Measurements from ENCODE around the gene KBTBD4. TPM values are rescaled to one million over a fixed set of nuclear protein-coding genes. Genes with fewer than 3 reads are reported as not detected.
"Not testable (repeated sequence)": the region's sequence is repeated elsewhere in the genome, so short reads cannot be mapped to it uniquely, and the experiment has no call there.

KBTBD4 gene
- total and polyA plus RNA-seq, 2 of the 13 experiments (the other 11 are each of a cell fraction or from before 2014, with no cell fraction given), result 8.5 to 12.8 TPM

DNA sequence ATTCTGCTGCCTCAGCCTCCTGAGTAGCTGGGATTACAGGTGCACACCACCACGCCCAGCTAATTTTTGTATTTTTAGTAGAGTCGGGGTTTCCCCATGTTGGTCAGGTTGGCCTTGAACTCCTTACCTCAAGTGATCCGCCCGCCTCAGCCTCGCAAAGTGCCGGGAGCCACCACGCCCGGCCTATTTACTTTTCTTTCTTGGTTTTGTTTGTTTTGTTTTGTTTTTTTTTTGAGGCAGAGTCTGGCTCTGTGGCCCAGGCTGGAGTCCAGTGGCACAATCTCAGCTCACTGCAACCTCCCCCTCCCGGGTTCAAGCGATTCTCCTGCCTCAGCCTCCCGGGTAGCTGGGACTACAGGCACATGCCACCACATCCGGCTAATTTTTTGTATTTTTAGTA, 21.8 kb downstream of the KBTBD4 start:
- POLR2A ChIA-PET; H4K20me1 ChIP-seq (ENCODE audit: insufficient read depth, low read length); ATAC-seq; H3K4me2 ChIP-seq (ENCODE audit: low read depth, low read length); H3K9me3 ChIP-seq (ENCODE audit: low read length); H3K4me1 ChIP-seq (ENCODE audit: insufficient read depth, low read length); in situ Hi-C loops (cut with HindIII; ENCODE audit: extremely low pct_ligation_motif_present, low pct_unique_long_range_greater_than_20kb); BruUV-seq (replicated peaks); H3K36me3 ChIP-seq (replicated peaks in 1 of 2; ENCODE audit: control insufficient read depth in 1 of 2, insufficient read depth in 2 of 2, low read length in 2 of 2); H3K79me2 ChIP-seq (ENCODE audit: insufficient read depth, low read length); CTCF ChIA-PET (ENCODE audit: low intra/inter-chr PET ratio, low total read pairs); H3K27ac ChIP-seq (ENCODE audit: extremely low read length, insufficient read depth, low read length); intact Hi-C loops (cut with micrococcal nuclease; ENCODE audit: unreplicated experiment); H3K9ac ChIP-seq (ENCODE audit: insufficient read depth, low read depth, low read length); FAIRE-seq; H3K27me3 ChIP-seq (ENCODE audit: control insufficient read depth in 1 of 2, insufficient read depth in 2 of 2, low read length in 2 of 2); H2AFZ ChIP-seq (ENCODE audit: low read length); H3K4me3 ChIP-seq (replicated peaks in 1 of 3; ENCODE audit: insufficient read depth in 1 of 3, low read depth in 2 of 3, low read length in 3 of 3); DNase-seq (ENCODE audit: low spot score); TF ChIP-seq SOX6 (IDR thresholded peaks at IDR 0.05); CREM (CRISPR knock-in tag; IDR thresholded peaks at IDR 0.05): not testable (repeated sequence)
- WGBS (ENCODE audit: low lambda C conversion rate), result 25% methylated on average over 12 of the region's 12 CpGs
- peak; percentile 67 for TF ChIP-seq SOX6 (CRISPR knock-in tag; IDR thresholded peaks at IDR 0.05)
- peak; percentile 27; the same call in 1 of the 2 replicates for TF ChIP-seq PHF21A (CRISPR knock-in tag; IDR thresholded peaks at IDR 0.05)
- peak; percentile 95 for TF ChIP-seq ZNF121 (CRISPR knock-in tag; IDR thresholded peaks at IDR 0.05)
- peak; percentile 15; the same call in 1 of the 2 replicates for TF ChIP-seq CREM (IDR thresholded peaks at IDR 0.05)
- TF ChIP-seq, protein P1, sequence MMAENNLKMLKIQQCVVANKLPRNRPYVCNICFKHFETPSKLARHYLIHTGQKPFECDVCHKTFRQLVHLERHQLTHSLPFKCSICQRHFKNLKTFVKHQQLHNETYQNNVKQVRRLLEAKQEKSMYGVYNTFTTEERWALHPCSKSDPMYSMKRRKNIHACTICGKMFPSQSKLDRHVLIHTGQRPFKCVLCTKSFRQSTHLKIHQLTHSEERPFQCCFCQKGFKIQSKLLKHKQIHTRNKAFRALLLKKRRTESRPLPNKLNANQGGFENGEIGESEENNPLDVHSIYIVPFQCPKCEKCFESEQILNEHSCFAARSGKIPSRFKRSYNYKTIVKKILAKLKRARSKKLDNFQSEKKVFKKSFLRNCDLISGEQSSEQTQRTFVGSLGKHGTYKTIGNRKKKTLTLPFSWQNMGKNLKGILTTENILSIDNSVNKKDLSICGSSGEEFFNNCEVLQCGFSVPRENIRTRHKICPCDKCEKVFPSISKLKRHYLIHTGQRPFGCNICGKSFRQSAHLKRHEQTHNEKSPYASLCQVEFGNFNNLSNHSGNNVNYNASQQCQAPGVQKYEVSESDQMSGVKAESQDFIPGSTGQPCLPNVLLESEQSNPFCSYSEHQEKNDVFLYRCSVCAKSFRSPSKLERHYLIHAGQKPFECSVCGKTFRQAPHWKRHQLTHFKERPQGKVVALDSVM (CRISPR knock-in tag; IDR thresholded peaks at IDR 0.05), result peak; percentile 93
- TF ChIP-seq BCL6 (CRISPR knock-in tag; IDR thresholded peaks at IDR 0.05), result peak; percentile 73
- peak; percentile 50; the same call in 1 of the 2 replicates for TF ChIP-seq ADNP (CRISPR knock-in tag; IDR thresholded peaks at IDR 0.05)
- peak; percentile 22; the same call in 1 of the 2 replicates for TF ChIP-seq HOXA3 (CRISPR knock-in tag; IDR thresholded peaks at IDR 0.05)
- TF ChIP-seq SP5 (CRISPR knock-in tag; IDR thresholded peaks at IDR 0.05; ENCODE audit: borderline replicate concordance, low read depth), result 0 out of 2 replicates have a peak, but pooled peaks have one; percentile 22
- TF ChIP-seq FOXA3 (CRISPR knock-in tag; IDR thresholded peaks at IDR 0.05), result peak; percentile 71
- TF ChIP-seq GFI1 (CRISPR knock-in tag; IDR thresholded peaks at IDR 0.05; ENCODE audit: borderline replicate concordance), result peak; percentile 94
- TF ChIP-seq ZMYM3 (CRISPR knock-in tag; IDR thresholded peaks at IDR 0.05), result peak; percentile 82
- TF ChIP-seq, protein P2, sequence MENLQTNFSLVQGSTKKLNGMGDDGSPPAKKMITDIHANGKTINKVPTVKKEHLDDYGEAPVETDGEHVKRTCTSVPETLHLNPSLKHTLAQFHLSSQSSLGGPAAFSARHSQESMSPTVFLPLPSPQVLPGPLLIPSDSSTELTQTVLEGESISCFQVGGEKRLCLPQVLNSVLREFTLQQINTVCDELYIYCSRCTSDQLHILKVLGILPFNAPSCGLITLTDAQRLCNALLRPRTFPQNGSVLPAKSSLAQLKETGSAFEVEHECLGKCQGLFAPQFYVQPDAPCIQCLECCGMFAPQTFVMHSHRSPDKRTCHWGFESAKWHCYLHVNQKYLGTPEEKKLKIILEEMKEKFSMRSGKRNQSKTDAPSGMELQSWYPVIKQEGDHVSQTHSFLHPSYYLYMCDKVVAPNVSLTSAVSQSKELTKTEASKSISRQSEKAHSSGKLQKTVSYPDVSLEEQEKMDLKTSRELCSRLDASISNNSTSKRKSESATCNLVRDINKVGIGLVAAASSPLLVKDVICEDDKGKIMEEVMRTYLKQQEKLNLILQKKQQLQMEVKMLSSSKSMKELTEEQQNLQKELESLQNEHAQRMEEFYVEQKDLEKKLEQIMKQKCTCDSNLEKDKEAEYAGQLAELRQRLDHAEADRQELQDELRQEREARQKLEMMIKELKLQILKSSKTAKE (CRISPR knock-in tag; IDR thresholded peaks at IDR 0.05; ENCODE audit: borderline replicate concordance), result 0 out of 2 replicates have a peak, but pooled peaks have one; percentile 39
- TF ChIP-seq ZMYM2 (CRISPR knock-in tag; IDR thresholded peaks at IDR 0.05), result peak; percentile 20; the same call in 1 of the 2 replicates
- TF ChIP-seq, protein P3, sequence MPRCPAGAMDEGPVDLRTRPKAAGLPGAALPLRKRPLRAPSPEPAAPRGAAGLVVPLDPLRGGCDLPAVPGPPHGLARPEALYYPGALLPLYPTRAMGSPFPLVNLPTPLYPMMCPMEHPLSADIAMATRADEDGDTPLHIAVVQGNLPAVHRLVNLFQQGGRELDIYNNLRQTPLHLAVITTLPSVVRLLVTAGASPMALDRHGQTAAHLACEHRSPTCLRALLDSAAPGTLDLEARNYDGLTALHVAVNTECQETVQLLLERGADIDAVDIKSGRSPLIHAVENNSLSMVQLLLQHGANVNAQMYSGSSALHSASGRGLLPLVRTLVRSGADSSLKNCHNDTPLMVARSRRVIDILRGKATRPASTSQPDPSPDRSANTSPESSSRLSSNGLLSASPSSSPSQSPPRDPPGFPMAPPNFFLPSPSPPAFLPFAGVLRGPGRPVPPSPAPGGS (CRISPR knock-in tag; IDR thresholded peaks at IDR 0.05), result peak; percentile 98
- TF ChIP-seq RXRA (CRISPR knock-in tag; IDR thresholded peaks at IDR 0.05), result peak; percentile 87
- TF ChIP-seq, protein P4, sequence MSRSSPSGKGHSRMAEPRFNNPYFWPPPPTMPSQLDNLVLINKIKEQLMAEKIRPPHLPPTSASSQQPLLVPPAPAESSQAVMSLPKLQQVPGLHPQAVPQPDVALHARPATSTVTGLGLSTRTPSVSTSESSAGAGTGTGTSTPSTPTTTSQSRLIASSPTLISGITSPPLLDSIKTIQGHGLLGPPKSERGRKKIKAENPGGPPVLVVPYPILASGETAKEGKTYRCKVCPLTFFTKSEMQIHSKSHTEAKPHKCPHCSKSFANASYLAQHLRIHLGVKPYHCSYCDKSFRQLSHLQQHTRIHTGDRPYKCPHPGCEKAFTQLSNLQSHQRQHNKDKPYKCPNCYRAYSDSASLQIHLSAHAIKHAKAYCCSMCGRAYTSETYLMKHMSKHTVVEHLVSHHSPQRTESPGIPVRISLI (CRISPR knock-in tag; IDR thresholded peaks at IDR 0.05; ENCODE audit: borderline replicate concordance), result peak; percentile 84
- TF ChIP-seq KDM1A (CRISPR knock-in tag; IDR thresholded peaks at IDR 0.05), result peak; percentile 63; the same call in 1 of the 2 replicates
